SK-N-SH (cell line): ENCODE results near the gene ECM1. TPM values are rescaled to one million over a fixed set of nuclear protein-coding genes. Genes with fewer than 3 reads are reported as not detected.

Experiments
- CTCF ChIA-PET: fragments of 300-600, 350-600 bp; formaldehyde crosslinking; extraction: SDS; loops from one replicate; lab custom pipeline; 2021; lab: Yijun Ruan, JAX
- POLR2A ChIA-PET: fragments of 350-600 bp; sonication (Branson Sonifier 250); formaldehyde crosslinking; extraction: SDS; loops from one replicate; lab custom pipeline; 2020; ENCODE audit warnings: antibody characterized with exemption, inconsistent platforms; lab: Yijun Ruan, JAX
- DNase-seq: peaks from one replicate; pipeline ENCODE4 v3.0.0; 2012
- H2AFZ ChIP-seq: fragments of 200-600 bp; sonication (generic); 2 replicates; pipeline ENCODE4 v1.8.1; 2016; ENCODE audit warnings: antibody characterized with exemption, mild to moderate bottlenecking, low read depth
- H3F3A ChIP-seq: fragments of 200-600 bp; sonication (generic); replicated peaks from 2 replicates; pipeline ENCODE3; 2016; ENCODE audit warnings: antibody characterized with exemption, mild to moderate bottlenecking; ENCODE audit not compliant: insufficient read depth
- H3K27ac ChIP-seq, 2 experiments: fragments of 200-500 bp in 1 of 2; fragments of 200-600 bp in 1 of 2; sonication (Bioruptor generic) in 1 of 2; sonication (generic), shearing (Covaris generic) in 1 of 2; 2 replicates each; pipeline versions ENCODE4 v1.5.1 to v1.6.1; 2014 to 2016; ENCODE audit warnings: low read depth in 2 of 2, inconsistent platforms in 1 of 2, low read length in 1 of 2, mild to moderate bottlenecking in 1 of 2, mixed read lengths in 1 of 2
- H3K27me3 ChIP-seq: fragments of 200-600 bp; sonication (generic), shearing (Covaris generic); 2 replicates; pipeline ENCODE4 v1.6.1; 2016; ENCODE audit warnings: mixed run types; ENCODE audit not compliant: insufficient read depth
- H3K36me3 ChIP-seq, 2 experiments: fragments of 200-500 bp in 1 of 2; fragments of 200-600 bp in 1 of 2; sonication (Bioruptor generic) in 1 of 2; sonication (generic) in 1 of 2; replicated peaks in 1 of 2; 2 replicates each; pipeline versions ENCODE3 to v1.5.1; 2014 to 2016; ENCODE audit warnings: low read length in 1 of 2, mild to moderate bottlenecking in 1 of 2; ENCODE audit not compliant: insufficient read depth in 2 of 2, control insufficient read depth in 1 of 2
- H3K4me1 ChIP-seq, 2 experiments: fragments of 200-500 bp in 1 of 2; fragments of 200-600 bp in 1 of 2; sonication (Bioruptor generic) in 1 of 2; sonication (generic), shearing (Covaris generic) in 1 of 2; 2 replicates each; pipeline versions ENCODE4 v1.5.1 to v1.6.1; 2014 to 2016; ENCODE audit warnings: low read depth in 1 of 2, low read length in 1 of 2, mixed run types in 1 of 2; ENCODE audit not compliant: insufficient read depth in 2 of 2, control insufficient read depth in 1 of 2
- H3K4me2 ChIP-seq: fragments of 200-600 bp; sonication (generic), shearing (Covaris generic); 2 replicates; pipeline ENCODE4 v1.6.1; 2017; ENCODE audit warnings: mixed run types
- H3K4me3 ChIP-seq, 2 experiments: fragments of 200-500 bp in 1 of 2; fragments of 200-600 bp in 1 of 2; sonication (Bioruptor generic) in 1 of 2; sonication (generic), shearing (Covaris generic) in 1 of 2; 2 replicates each; pipeline versions ENCODE4 v1.5.1 to v1.8.1; 2014 to 2016; ENCODE audit warnings: low read depth in 2 of 2, inconsistent platforms in 1 of 2, low read length in 1 of 2, mild to moderate bottlenecking in 1 of 2, mixed read lengths in 1 of 2, moderate library complexity in 1 of 2
- H3K79me2 ChIP-seq: fragments of 200-600 bp; sonication (generic); 2 replicates; pipeline ENCODE4 v1.8.1; 2017; ENCODE audit warnings: mild to moderate bottlenecking; ENCODE audit not compliant: insufficient read depth
- H3K9ac ChIP-seq: fragments of 200-600 bp; sonication (generic); 2 replicates; pipeline ENCODE4 v1.6.1; 2017; ENCODE audit warnings: mixed run types
- H3K9me2 ChIP-seq: fragments of 200-600 bp; sonication (generic); 2 replicates; pipeline ENCODE4 v1.6.1; 2017; ENCODE audit warnings: mixed run types
- H3K9me3 ChIP-seq: fragments of 200-600 bp; sonication (generic); 2 replicates; pipeline ENCODE4 v1.6.1; 2017; ENCODE audit warnings: mixed run types, mild to moderate bottlenecking, moderate library complexity
- H4K20me1 ChIP-seq: fragments of 200-600 bp; sonication (generic); 2 replicates; pipeline ENCODE4 v1.6.1; 2017; ENCODE audit warnings: mild to moderate bottlenecking, mixed run types; ENCODE audit not compliant: insufficient read depth
- CHD2 ChIP-seq: fragments of 150-350 bp; IDR thresholded peaks from 2 replicates; pipeline ENCODE4 v1.6.1; 2018; ENCODE audit warnings: low read length; ENCODE audit not compliant: partially characterized antibody
- ELF1 ChIP-seq: IDR thresholded peaks from 2 replicates; pipeline ENCODE4 v1.4.0; 2012
- EP300 ChIP-seq, 2 experiments: IDR thresholded peaks; 2 replicates each; pipeline versions ENCODE4 v1.4.0 to v1.6.1; 2012; ENCODE audit warnings: borderline replicate concordance in 1 of 2, low read depth in 1 of 2, low read length in 1 of 2
- EZH2phosphoT487 ChIP-seq: fragments of 200-600 bp; sonication (generic); IDR thresholded peaks from 2 replicates; pipeline ENCODE4 v1.6.1; 2017; ENCODE audit warnings: low read depth, mixed run types, mild to moderate bottlenecking, antibody characterized with exemption, moderate library complexity, borderline replicate concordance
- FOSL2 ChIP-seq: IDR thresholded peaks from 2 replicates; pipeline ENCODE4 v1.4.0; 2012; ENCODE audit warnings: low read depth, mild to moderate bottlenecking, moderate library complexity, borderline replicate concordance
- GABPA ChIP-seq: IDR thresholded peaks from 2 replicates; pipeline ENCODE4 v1.4.0; 2012; ENCODE audit warnings: low read depth, mild to moderate bottlenecking
- JUND ChIP-seq: IDR thresholded peaks from 2 replicates; pipeline ENCODE4 v1.4.0; 2012
- MXI1 ChIP-seq: IDR thresholded peaks from 2 replicates; pipeline ENCODE4 v1.6.1; 2012; ENCODE audit warnings: mild to moderate bottlenecking, low read depth, low read length, improper control_type of control experiment
- NRF1 ChIP-seq: IDR thresholded peaks from 2 replicates; pipeline ENCODE4 v1.6.1; 2012; ENCODE audit warnings: low read depth, mild to moderate bottlenecking, low read length
- POLR2AphosphoS5 ChIP-seq: IDR thresholded peaks from 2 replicates; pipeline ENCODE4 v1.6.1; 2012; ENCODE audit warnings: low read depth, low read length
- RFX5 ChIP-seq: IDR thresholded peaks from 2 replicates; pipeline ENCODE4 v1.6.1; 2012; ENCODE audit warnings: mild to moderate bottlenecking, improper control_type of control experiment, low read length
- SIN3A ChIP-seq: IDR thresholded peaks from 2 replicates; pipeline ENCODE4 v1.6.1; 2012; ENCODE audit warnings: low read depth, mild to moderate bottlenecking, low read length, moderate library complexity, borderline replicate concordance
- SMC3 ChIP-seq: IDR thresholded peaks from 2 replicates; pipeline ENCODE4 v1.6.1; 2012; ENCODE audit warnings: low read depth, low read length, improper control_type of control experiment
- TAF1 ChIP-seq: IDR thresholded peaks from 2 replicates; pipeline ENCODE4 v1.6.1; 2012; ENCODE audit warnings: low read depth, mild to moderate bottlenecking, low read length, moderate library complexity, borderline replicate concordance
- TEAD4 ChIP-seq: IDR thresholded peaks from 2 replicates; pipeline ENCODE4 v1.4.0; 2012; ENCODE audit warnings: mild to moderate bottlenecking, borderline replicate concordance; ENCODE audit not compliant: insufficient read depth
- YY1 ChIP-seq: IDR thresholded peaks from 2 replicates; pipeline ENCODE4 v1.4.0; 2012; ENCODE audit warnings: low read depth, mild to moderate bottlenecking
- whole genome bisulfite sequencing: methylation state at CpG from one replicate; pipeline ENCODE4 v1.1.6; 2017; ENCODE audit warnings: low lambda C conversion rate; 5-methylcytosine and 5-hydroxymethylcytosine counted together
- polyA plus RNA-seq, 3 experiments: library from polyadenylated mRNA; depleted of rRNA; stranded (reverse); fragments of >200 nt; gene quantifications; 2 replicates each; pipeline ENCODE4 v1.2.3, GENCODE V29; 2012
- TF ChIP-seq, protein P1 (sequence below): IDR thresholded peaks from 2 replicates; pipeline ENCODE4 v1.6.1; 2012; ENCODE audit warnings: mild to moderate bottlenecking, low read depth, low read length, moderate library complexity
- TF ChIP-seq, protein P2 (sequence below): IDR thresholded peaks from 2 replicates; pipeline ENCODE4; 2012
- TF ChIP-seq, protein P3 (sequence below): IDR thresholded peaks from 2 replicates; pipeline ENCODE4 v1.4.0; 2012; ENCODE audit warnings: low read depth
- TF ChIP-seq, protein P4 (sequence below): fragments of 150-350 bp; IDR thresholded peaks from 2 replicates; pipeline ENCODE4 v1.6.1; 2016; ENCODE audit warnings: mild to moderate bottlenecking, low read depth, low read length

ECM1 gene
- polyA plus RNA-seq, 1 of the 3 experiments (the other 2 are of a cell fraction) = 32.3 TPM

DNA sequence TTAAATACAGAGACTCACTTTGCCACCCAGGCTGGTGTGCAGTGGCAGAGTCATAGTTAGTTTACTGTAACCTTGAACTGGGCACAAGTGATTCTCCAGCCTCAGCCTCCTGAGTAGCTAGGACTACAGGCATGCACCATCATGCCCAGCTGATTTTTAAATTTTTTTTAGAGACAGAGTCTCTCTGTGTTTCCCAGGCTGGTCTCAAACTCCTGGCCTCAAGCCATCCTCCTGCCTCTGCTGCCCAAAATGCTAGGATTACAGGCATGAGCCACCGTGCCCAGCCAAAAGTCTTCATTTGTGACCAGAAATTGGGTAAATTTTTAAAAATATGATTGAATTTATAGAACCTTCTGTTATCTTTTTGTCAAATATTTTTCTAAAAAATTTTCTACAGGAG lies 38.6 kb upstream of the ECM1 start:
- POLR2A ChIA-PET = no interaction called here
- Histone ChIP-seq H3K27me3 (no peaks in the 10 kb centered on the region), H3K9me2 (no peaks in the 10 kb centered on the region), H2AFZ (no peak overlapping the region), H3F3A (peaks cover under 1% of the 10 kb centered on the region), H3K27ac (no peak overlapping the region), H3K36me3 (peaks cover 38 to 55% of the 10 kb centered on the region in 2 experiments), H3K79me2 (no peaks in the 10 kb centered on the region), H4K20me1 (no peaks in the 10 kb centered on the region), H3K9ac (no peak overlapping the region), H3K9me3 (no peaks in the 10 kb centered on the region), H3K4me1 (no peaks in the 10 kb centered on the region; a peak in 1 of 4 replicates), H3K4me2 (no peak overlapping the region), H3K4me3 (no peak overlapping the region)
- TF ChIP-seq MXI1 (no peak), TEAD4 (no peak), SMC3 (no peak), NRF1 (no peak), FOSL2 (no peak), POLR2AphosphoS5 (no peak), GABPA (no peak), EZH2phosphoT487 (no peak), YY1 (no peak), EP300 (IDR thresholded peaks at IDR 0.05; ENCODE audit: borderline replicate concordance in 1 of 2, low read depth in 1 of 2, low read length in 1 of 2) (no peak), SIN3A (no peak), JUND (no peak), RFX5 (no peak), TAF1 (no peak), CHD2 (no peak), ELF1 (no peak)
- TF ChIP-seq, protein P1, sequence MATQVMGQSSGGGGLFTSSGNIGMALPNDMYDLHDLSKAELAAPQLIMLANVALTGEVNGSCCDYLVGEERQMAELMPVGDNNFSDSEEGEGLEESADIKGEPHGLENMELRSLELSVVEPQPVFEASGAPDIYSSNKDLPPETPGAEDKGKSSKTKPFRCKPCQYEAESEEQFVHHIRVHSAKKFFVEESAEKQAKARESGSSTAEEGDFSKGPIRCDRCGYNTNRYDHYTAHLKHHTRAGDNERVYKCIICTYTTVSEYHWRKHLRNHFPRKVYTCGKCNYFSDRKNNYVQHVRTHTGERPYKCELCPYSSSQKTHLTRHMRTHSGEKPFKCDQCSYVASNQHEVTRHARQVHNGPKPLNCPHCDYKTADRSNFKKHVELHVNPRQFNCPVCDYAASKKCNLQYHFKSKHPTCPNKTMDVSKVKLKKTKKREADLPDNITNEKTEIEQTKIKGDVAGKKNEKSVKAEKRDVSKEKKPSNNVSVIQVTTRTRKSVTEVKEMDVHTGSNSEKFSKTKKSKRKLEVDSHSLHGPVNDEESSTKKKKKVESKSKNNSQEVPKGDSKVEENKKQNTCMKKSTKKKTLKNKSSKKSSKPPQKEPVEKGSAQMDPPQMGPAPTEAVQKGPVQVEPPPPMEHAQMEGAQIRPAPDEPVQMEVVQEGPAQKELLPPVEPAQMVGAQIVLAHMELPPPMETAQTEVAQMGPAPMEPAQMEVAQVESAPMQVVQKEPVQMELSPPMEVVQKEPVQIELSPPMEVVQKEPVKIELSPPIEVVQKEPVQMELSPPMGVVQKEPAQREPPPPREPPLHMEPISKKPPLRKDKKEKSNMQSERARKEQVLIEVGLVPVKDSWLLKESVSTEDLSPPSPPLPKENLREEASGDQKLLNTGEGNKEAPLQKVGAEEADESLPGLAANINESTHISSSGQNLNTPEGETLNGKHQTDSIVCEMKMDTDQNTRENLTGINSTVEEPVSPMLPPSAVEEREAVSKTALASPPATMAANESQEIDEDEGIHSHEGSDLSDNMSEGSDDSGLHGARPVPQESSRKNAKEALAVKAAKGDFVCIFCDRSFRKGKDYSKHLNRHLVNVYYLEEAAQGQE = no peak
- TF ChIP-seq, protein P2, sequence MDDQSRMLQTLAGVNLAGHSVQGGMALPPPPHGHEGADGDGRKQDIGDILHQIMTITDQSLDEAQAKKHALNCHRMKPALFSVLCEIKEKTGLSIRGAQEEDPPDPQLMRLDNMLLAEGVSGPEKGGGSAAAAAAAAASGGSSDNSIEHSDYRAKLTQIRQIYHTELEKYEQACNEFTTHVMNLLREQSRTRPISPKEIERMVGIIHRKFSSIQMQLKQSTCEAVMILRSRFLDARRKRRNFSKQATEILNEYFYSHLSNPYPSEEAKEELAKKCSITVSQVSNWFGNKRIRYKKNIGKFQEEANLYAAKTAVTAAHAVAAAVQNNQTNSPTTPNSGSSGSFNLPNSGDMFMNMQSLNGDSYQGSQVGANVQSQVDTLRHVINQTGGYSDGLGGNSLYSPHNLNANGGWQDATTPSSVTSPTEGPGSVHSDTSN = no peak
- TF ChIP-seq, protein P3, sequence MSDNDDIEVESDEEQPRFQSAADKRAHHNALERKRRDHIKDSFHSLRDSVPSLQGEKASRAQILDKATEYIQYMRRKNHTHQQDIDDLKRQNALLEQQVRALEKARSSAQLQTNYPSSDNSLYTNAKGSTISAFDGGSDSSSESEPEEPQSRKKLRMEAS = no peak
- TF ChIP-seq, protein P4, sequence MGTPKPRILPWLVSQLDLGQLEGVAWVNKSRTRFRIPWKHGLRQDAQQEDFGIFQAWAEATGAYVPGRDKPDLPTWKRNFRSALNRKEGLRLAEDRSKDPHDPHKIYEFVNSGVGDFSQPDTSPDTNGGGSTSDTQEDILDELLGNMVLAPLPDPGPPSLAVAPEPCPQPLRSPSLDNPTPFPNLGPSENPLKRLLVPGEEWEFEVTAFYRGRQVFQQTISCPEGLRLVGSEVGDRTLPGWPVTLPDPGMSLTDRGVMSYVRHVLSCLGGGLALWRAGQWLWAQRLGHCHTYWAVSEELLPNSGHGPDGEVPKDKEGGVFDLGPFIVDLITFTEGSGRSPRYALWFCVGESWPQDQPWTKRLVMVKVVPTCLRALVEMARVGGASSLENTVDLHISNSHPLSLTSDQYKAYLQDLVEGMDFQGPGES = no peak
- WGBS = 95% methylated on average over 1 of the region's 1 CpG
- CTCF ChIA-PET = interaction anchor here (0.8 to 1.4 kb wide), 2 partner anchors 63 to 282 kb away, joined by 3 to 9 read pairs; no protein-coding TSS in a partner anchor
- DNase-seq = no peak
